Activated CD4-positive, alpha-beta memory T cell treated with anti-CD3 and anti-CD28 coated beads for 36 hours (primary cell): ENCODE measurements around the gene MORC4. TPM values are rescaled to one million over a fixed set of nuclear protein-coding genes. Genes with fewer than 3 reads are reported as not detected.
A peak's percentile ranks its signal among the peaks of the same experiment; 100 is the strongest.

Experiments used
- CTCF ChIA-PET: fragments of 350-600 bp; sonication (Branson Sonifier 250); formaldehyde crosslinking; loops from one replicate; lab custom pipeline; 2021; ENCODE audit warnings: antibody characterized with exemption, inconsistent platforms; lab: Charles Lee
- POLR2A ChIA-PET: fragments of 350-600 bp; sonication (Branson Sonifier 250); formaldehyde crosslinking; loops from one replicate; lab custom pipeline; 2021; ENCODE audit warnings: antibody characterized with exemption; lab: Charles Lee
- DNase-seq: peaks from one replicate; pipeline ENCODE4 v3.0.0-alpha.2; 2020
- H3K27ac Mint-ChIP-seq: one replicate; pipeline ENCODE4 v1.8.0; 2021; ENCODE audit warnings: mixed read lengths
- H3K27me3 Mint-ChIP-seq: one replicate; pipeline ENCODE4 v1.8.0; 2021; ENCODE audit warnings: mixed read lengths
- H3K36me3 Mint-ChIP-seq: one replicate; pipeline ENCODE4 v1.8.0; 2021; ENCODE audit warnings: mixed read lengths
- H3K4me1 Mint-ChIP-seq: one replicate; pipeline ENCODE4 v1.8.0; 2021; ENCODE audit warnings: low read depth, mixed read lengths
- H3K4me3 Mint-ChIP-seq: one replicate; pipeline ENCODE4 v1.8.0; 2021; ENCODE audit warnings: mild to moderate bottlenecking, mixed read lengths
- H3K9me3 Mint-ChIP-seq: one replicate; pipeline ENCODE4 v1.8.0; 2021; ENCODE audit warnings: mixed read lengths
- intact Hi-C: fragments of 100-400 bp; cut with micrococcal nuclease; formaldehyde crosslinking; loops from one replicate; pipeline ENCODE4 v1.15.1; 2023
- total RNA-seq, 2 experiments: library from RNA; stranded (reverse); gene quantifications; one replicate each; pipeline ENCODE4 v1.2.3, GENCODE V29; 2021

MORC4 gene
- total RNA-seq, 2 experiments from 2014 or later, result 11.1 to 12.1 TPM

GRCh38 chrX:106931831-106932491, 68.1 kb downstream of the MORC4 start:
- Mint-ChIP-seq H3K9me3 (no peaks in the 10 kb centered on the region), H3K36me3 (no peaks in the 10 kb centered on the region), H3K4me3 (no peak overlapping the region), H3K4me1 (peaks cover 5% of the 10 kb centered on the region), H3K27me3 (no peaks in the 10 kb centered on the region), H3K27ac (no peak overlapping the region)
- POLR2A ChIA-PET, result no interaction called here
- intact Hi-C loops, result no loop called here
- no peak for DNase-seq
- CTCF ChIA-PET, result no interaction called here

GRCh38 chrX:106928227-106928626, 71.8 kb downstream of the MORC4 start:
- CTCF ChIA-PET, result no interaction called here
- Mint-ChIP-seq H3K27ac (no peak overlapping the region), H3K36me3 (no peaks in the 10 kb centered on the region), H3K27me3 (no peaks in the 10 kb centered on the region), H3K4me3 (no peak overlapping the region), H3K4me1 (peaks cover 3% of the 10 kb centered on the region), H3K9me3 (no peaks in the 10 kb centered on the region)
- intact Hi-C loops, result no loop called here
- POLR2A ChIA-PET, result no interaction called here
- DNase-seq, result no peak

GRCh38 chrX:106927700-106928099, 72.3 kb downstream of the MORC4 start:
- no peak for DNase-seq
- Mint-ChIP-seq H3K27me3 (no peaks in the 10 kb centered on the region), H3K4me3 (no peak overlapping the region), H3K9me3 (no peaks in the 10 kb centered on the region), H3K27ac (no peak overlapping the region), H3K4me1 (no peaks in the 10 kb centered on the region), H3K36me3 (no peaks in the 10 kb centered on the region)
- POLR2A ChIA-PET, result no interaction called here
- intact Hi-C loops, result no loop called here
- CTCF ChIA-PET, result no interaction called here

GRCh38 chrX:106927023-106927422, 73.0 kb downstream of the MORC4 start:
- Mint-ChIP-seq H3K4me3 (no peak overlapping the region), H3K4me1 (no peaks in the 10 kb centered on the region), H3K36me3 (no peaks in the 10 kb centered on the region), H3K27me3 (no peaks in the 10 kb centered on the region), H3K27ac (no peak overlapping the region), H3K9me3 (no peaks in the 10 kb centered on the region)
- no peak for DNase-seq
- intact Hi-C loops, result no loop called here
- CTCF ChIA-PET, result no interaction called here
- POLR2A ChIA-PET, result no interaction called here

GRCh38 chrX:106921637-106922036, 78.4 kb downstream of the MORC4 start:
- DNase-seq, result no peak
- no peaks in the 10 kb centered on the region for H3K9me3 Mint-ChIP-seq
- no peaks in the 10 kb centered on the region for H3K36me3 Mint-ChIP-seq
- POLR2A ChIA-PET, result no interaction called here
- intact Hi-C loops, result no loop called here
- CTCF ChIA-PET, result no interaction called here
- no peak overlapping the region for H3K4me3 Mint-ChIP-seq
- no peaks in the 10 kb centered on the region for H3K27me3 Mint-ChIP-seq
- peaks cover 14% of the 10 kb centered on the region for H3K4me1 Mint-ChIP-seq
- no peak overlapping the region for H3K27ac Mint-ChIP-seq

GRCh38 chrX:106919932-106920452, 80.0 kb downstream of the MORC4 start, which contains the start of gene CLDN2:
Gene CLDN2 (plus strand): TSS chrX:106920402. CDS start chrX:106928229, 7,827 bp downstream.
- Mint-ChIP-seq H3K27me3 (peaks cover 2% of the 10 kb centered on the region), H3K4me3 (no peak within 1 kb of the TSS), H3K4me1 (peaks cover 19% of the 10 kb centered on the region), H3K36me3 (no peaks in the 10 kb centered on the region), H3K9me3 (no peaks in the 10 kb centered on the region), H3K27ac (no peak within 1 kb of the TSS)
- intact Hi-C loops, result no loop called here
- no peak for DNase-seq
- POLR2A ChIA-PET, result no interaction called here
- CTCF ChIA-PET, result no interaction called here

- intact Hi-C loops, result no loop called here
- Mint-ChIP-seq H3K4me1 (peaks cover 19% of the 10 kb centered on the region), H3K36me3 (no peaks in the 10 kb centered on the region), H3K4me3 (no peak overlapping the region), H3K9me3 (no peaks in the 10 kb centered on the region), H3K27ac (no peak overlapping the region), H3K27me3 (peaks cover 2% of the 10 kb centered on the region)
- CTCF ChIA-PET, result interaction anchor here (0.6 to 0.8 kb wide), 2 partner anchors 18 to 23 kb away, joined by 3 to 4 read pairs; no protein-coding TSS in a partner anchor
- peak; percentile 27 for DNase-seq
- POLR2A ChIA-PET, result no interaction called here
Observed at GRCh38 chrX:106917830-106918500, 82.0 kb downstream of the MORC4 start.

GRCh38 chrX:106912864-106913263, 87.1 kb downstream of the MORC4 start:
- Mint-ChIP-seq H3K4me1 (peaks cover 16% of the 10 kb centered on the region), H3K27me3 (peaks cover 2% of the 10 kb centered on the region), H3K4me3 (no peak overlapping the region), H3K27ac (no peak overlapping the region), H3K9me3 (no peaks in the 10 kb centered on the region), H3K36me3 (no peaks in the 10 kb centered on the region)
- intact Hi-C loops, result no loop called here
- ChIA-PET POLR2A (no interaction called here), CTCF (interaction anchor here (0.6 kb wide), 1 partner anchor 491 kb away, joined by 3 read pairs; no protein-coding TSS in a partner anchor)
- DNase-seq, result no peak

- Mint-ChIP-seq H3K27ac (no peak overlapping the region), H3K4me3 (no peak overlapping the region), H3K36me3 (no peaks in the 10 kb centered on the region), H3K27me3 (no peaks in the 10 kb centered on the region), H3K4me1 (no peaks in the 10 kb centered on the region), H3K9me3 (no peaks in the 10 kb centered on the region)
- DNase-seq, result no peak
- intact Hi-C loops, result no loop called here
- CTCF ChIA-PET, result interaction anchor here (2.4 kb wide), 1 partner anchor 12 kb away, joined by 14 read pairs; no protein-coding TSS in a partner anchor
- POLR2A ChIA-PET, result no interaction called here
Observed at GRCh38 chrX:106906361-106906760, 93.7 kb downstream of the MORC4 start.

GRCh38 chrX:106905064-106905708, 94.8 kb downstream of the MORC4 start:
- no peak overlapping the region for H3K27ac Mint-ChIP-seq
- no peak for DNase-seq
- intact Hi-C loops, result no loop called here
- no peaks in the 10 kb centered on the region for H3K27me3 Mint-ChIP-seq
- H3K36me3 Mint-ChIP-seq, result no peaks in the 10 kb centered on the region
- ChIA-PET CTCF (interaction anchor here (2.4 kb wide), 1 partner anchor 11 kb away, joined by 14 read pairs; no protein-coding TSS in a partner anchor), POLR2A (no interaction called here)
- H3K4me3 Mint-ChIP-seq, result no peak overlapping the region
- H3K4me1 Mint-ChIP-seq, result no peaks in the 10 kb centered on the region
- H3K9me3 Mint-ChIP-seq, result no peaks in the 10 kb centered on the region

GRCh38 chrX:106903856-106904528, 96.0 kb downstream of the MORC4 start:
- H3K9me3 Mint-ChIP-seq, result no peaks in the 10 kb centered on the region
- H3K4me3 Mint-ChIP-seq, result no peak overlapping the region
- no peak for DNase-seq
- H3K27me3 Mint-ChIP-seq, result no peaks in the 10 kb centered on the region
- ChIA-PET CTCF (no interaction called here), POLR2A (no interaction called here)
- H3K4me1 Mint-ChIP-seq, result no peaks in the 10 kb centered on the region
- intact Hi-C loops, result no loop called here
- no peaks in the 10 kb centered on the region for H3K36me3 Mint-ChIP-seq
- no peak overlapping the region for H3K27ac Mint-ChIP-seq
